Measurements from ENCODE around the gene KBTBD12.

The KBTBD12 gene

DNA sequence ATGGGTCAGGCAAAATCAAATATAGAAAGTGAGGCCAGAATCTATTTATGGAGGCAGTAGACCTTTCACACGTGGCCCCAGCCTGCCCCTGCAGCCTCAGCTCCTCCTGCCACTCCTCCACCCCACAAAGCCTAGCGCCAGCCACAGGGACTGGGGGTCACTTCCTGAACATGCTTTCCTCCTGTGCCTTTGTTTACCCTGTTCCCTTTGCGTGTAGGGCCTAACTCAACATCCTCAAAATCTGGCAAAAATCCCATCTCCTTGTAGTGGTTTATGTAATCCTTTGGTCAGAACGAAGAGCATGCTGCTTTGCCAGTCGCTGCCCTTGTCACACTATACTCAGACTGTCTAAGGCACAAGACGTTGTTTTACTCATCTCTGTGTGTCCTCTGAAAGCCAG lies 39.6 kb downstream of the KBTBD12 start:
- DNase-seq = no peak

DNA sequence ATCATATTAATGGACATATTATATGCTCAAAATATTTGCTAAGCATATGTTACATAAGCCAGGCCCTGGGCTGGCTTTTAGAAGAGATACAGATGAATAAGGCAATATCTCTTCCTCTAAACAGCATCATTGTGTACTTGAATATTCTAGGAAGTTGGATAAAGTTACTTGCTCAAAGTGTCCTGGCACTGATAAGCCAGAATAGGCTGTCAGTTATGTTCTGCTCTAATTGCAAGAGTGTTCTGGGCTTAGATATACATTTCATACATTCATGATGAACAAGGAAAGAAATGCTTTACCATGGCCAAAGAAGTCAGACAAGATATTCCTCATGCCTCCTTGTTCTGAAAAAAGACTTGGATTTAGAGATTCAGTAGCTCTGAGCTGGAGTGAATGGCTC lies 40.7 kb downstream of the KBTBD12 start:
- no peak for DNase-seq

DNA sequence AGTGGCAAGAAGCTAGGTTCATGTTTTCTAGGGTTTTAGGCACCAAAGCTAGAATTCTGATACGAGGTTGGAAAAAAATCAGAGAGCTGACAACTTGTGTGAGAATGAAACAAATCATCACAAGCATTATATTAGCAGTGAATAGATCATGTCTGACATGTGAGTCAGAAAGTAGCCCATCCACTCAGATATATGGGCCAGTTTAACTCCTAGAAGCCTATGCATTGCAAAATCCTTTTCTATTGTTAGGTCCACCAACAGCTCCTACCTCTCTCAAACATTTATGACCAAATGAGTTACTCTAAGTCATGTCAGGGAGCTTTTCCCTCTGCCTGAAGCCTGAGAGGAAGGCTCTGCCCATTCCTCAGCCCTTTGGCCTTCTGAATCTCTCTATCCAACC lies 44.0 kb downstream of the KBTBD12 start:
- no peak for DNase-seq

DNA sequence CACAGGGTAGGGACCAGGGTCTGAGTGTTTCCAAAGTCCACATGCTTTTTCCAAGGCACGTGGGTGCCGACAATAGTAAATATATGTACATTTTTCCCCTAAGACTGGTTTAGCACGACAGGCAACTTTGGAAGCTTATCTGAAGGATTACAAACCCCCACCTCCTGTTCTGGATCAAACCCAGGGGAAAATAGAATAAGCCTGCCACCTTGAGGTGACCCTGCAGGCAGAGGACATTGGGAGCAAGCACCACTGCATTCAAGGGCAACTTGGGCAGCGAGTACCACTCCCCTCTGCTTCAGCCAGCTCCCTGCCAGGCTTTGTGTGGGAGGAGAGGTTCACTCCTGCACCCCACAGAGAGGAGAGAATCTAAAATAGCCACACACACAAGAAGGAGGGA lies 44.8 kb downstream of the KBTBD12 start:
- DNase-seq = no peak

DNA sequence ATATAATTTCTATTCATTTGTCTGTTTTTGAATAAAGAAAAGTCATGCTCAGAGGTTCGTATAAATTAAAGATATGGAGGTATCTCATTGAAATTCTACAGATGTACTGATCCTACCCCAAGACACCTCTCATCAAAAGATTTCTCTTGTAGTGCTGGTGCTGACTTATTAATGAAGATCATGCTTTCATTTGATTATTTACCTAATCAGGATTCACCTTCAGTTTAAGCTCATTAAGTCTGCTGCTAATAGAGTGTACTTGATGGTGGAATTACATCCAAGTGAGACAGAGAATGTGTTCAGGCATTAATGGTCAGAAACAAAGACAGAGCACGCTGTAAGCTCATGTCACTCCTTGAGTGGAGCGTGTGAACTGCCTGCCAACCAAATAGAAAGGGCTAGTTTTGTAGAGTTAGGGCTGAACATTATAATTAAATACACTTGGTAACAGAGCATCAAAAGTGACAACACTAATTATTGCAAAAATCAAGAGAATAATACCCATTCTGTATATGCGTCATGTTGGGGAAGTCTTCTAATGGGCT lies 45.5 kb downstream of the KBTBD12 start:
- DNase-seq = no peak

DNA sequence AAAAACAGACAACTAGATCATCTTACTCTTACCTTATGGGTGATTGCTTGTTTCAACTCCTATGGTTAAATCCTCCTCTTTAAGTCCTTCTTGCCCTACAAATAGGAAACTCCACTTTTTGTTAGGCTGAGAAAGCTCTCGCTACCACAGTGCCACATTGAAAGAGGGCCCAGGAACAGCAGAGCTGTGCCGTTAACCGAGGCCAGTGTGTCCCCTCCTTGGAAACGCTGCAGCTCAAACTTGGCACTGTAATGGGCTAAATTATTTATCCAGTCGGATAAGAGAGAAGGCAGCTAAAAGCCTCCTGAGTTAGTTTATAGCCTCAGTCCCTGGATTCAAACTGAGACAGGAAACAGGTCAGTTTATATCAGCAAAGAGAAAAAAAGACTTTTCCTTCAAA lies 46.1 kb downstream of the KBTBD12 start:
- DNase-seq = no peak

DNA sequence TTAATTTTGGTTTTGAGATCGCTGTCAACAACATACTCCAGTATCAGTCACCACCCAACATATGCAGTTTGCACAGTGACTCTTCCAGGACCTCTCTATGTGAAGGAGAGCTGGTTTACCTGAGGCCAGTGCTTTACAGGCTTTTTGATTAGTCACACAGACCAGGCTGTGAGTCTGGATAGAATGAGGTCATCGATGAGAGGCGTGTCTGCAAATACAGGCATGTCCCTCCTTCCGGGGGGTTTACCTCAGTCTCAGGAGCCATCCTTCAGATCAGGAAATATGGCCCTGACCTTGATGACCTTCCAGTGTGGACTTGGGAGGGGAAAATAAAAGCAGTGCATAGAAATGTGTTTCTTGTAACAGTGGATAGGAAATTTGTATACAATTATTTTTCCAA lies 46.9 kb downstream of the KBTBD12 start:
- DNase-seq = no peak

DNA sequence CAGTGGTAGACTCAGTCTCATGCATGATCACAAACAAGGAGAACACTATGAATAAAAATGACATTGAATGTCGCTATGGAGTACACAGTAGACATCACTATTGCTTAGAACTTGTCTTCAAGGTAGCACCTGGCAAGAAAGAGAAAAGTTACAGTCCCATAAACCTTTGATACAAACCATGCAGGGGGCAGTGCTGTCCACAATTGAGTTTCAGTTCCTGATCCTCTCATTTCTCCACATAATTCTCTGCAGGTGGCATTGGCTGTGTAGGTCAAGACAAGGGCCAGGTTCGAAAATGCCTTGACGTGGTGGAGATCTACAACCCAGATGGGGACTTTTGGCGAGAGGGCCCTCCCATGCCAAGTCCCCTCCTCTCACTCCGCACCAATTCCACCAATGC lies 47.9 kb downstream of the KBTBD12 start:
- no peak for DNase-seq

DNA sequence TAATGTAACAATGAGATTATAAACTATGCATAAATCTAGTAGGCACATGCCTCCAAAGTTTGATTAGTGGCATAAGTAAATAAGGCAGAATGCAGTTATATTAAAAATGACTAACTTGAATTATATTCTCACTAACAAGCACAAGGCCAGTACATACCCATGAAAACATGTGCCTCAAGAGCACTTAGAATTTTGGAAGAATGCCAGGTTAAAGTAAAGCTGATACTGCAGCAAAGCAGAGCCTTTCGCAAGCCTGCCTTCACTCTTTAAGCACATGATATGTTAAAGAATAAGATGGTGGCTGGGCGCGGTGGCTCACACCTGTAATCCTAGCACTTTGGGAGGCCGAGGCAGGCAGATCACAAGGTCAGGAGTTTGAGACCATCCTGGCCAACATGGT lies 49.0 kb downstream of the KBTBD12 start:
- no peak for DNase-seq

DNA sequence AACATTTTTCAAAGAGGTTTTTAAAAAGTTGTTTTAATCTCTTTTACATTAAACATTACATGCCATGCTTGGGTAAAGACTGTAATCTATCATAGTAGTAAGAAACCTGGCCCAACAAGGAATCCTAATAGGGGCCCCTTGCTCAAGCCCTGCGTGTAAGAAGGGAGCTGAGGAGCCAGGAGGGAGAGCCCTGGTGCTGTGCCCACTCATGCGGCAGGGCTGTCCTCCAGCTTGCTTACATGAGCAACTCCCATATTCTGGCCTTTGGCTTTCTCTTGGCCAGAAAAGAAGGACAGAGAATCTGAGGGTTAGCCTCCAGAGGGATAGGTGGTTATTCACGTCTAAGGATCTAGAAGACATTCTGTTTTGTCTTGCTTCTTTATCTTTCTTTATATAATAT lies 49.8 kb downstream of the KBTBD12 start:
- DNase-seq = no peak

DNA sequence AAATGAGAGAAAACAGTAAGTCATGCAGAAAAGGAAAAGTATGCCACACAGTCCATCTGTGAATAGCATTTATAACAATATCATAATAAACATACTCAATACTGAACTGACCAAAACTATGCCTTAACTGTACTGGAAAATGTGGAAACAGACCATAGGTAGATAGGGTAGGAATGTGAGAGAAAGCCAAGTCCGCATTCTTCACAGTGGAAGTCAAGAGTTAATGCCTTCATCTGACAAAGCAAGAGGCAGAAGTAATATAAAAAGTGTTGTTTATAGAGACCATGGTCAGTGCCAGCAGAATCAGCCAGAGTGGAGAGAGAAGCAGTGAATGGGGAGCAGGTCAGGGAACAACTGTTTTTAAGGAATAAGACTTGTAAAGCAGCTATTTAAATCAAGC lies 52.3 kb downstream of the KBTBD12 start:
- no peak for DNase-seq

DNA sequence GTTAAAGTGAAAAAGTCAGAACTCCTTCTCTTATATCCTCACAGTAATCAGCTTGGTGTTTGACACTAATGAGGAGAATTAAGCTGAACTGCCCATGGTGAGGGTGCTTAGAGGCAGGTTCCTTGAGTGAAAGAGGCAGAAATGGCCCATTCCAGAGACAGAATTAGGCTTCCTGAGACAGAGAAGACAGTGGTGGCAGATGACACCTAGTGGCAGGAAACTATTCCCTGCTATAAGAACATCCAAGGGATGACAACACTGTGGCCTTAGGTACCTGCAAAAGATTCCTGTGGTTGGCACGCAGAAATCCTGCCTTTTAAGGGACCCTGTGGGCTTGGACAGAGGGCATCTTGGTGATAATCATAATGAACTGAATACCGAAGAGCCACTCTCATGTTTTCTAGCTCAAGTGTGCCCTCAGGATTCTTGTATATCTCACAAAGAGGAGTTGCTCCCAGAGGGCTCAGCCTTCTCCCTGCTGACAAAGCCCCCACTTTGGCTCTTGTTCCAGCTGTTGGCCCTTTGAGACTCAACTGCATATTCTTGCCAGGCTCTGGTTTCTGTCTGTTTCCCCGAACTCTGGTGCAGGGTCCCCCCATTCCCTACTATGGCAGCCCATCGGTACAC lies 56.0 kb downstream of the KBTBD12 start:
- no peak for DNase-seq

DNA sequence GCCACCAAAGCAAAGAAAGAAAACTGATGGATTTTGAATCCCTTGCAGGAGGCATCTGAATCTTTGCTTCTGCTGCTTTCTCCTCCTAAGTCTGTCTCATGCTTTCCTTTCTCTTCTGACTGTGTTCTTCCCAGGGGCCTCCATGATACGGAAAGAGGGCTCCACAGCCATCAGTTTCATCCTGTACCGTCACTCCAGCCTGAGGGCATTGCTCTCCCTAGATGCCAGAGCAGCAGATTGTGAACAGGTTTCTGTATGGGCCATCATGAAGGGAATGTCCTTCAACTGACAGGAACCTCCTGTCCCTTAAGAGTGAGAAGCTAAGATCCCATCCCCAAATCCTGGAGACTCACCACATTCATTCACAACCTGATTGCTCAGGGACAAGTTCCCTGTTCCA lies 59.2 kb downstream of the KBTBD12 start:
- no peak for DNase-seq

DNA sequence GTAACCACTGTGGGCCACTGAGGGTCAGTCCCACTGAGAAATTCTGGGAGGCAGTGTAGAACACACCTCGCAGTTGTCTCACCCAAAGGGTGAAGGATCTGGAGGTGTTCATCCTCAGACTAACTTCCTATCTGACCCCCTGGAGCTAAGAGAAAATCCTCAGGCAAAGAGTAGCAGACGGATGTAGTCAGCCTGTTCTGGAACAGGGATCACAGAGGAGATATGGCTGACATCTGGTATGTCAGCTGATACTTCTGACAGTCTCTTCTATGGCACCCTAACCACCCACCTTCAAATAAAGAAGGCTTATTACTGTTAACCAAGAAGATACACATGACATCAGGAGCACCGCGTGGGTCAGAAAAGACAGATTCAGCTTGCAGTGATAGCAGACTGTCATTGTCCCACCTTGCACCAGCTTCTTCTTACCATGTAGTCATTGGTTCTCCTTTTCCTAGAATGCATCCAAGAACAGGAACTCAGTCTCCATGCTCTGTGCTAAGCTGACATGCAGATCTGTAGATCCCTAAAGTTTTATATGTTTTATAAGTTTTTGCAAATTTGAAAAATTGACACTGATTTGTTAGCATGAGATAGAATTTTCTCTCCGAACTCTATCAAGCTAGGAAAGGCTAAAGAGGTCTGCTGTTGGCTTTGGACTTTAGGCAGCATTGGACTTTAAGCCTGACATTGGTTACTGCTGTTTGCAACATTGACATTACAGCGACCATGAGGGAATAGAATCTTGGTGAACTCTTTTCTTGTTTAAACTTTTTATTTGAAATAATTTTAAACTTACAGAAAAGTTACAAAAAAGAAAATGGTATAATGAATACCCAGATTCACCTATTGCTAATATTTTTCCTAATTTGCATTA lies 60.4 kb downstream of the KBTBD12 start:
- DNase-seq = no peak

DNA sequence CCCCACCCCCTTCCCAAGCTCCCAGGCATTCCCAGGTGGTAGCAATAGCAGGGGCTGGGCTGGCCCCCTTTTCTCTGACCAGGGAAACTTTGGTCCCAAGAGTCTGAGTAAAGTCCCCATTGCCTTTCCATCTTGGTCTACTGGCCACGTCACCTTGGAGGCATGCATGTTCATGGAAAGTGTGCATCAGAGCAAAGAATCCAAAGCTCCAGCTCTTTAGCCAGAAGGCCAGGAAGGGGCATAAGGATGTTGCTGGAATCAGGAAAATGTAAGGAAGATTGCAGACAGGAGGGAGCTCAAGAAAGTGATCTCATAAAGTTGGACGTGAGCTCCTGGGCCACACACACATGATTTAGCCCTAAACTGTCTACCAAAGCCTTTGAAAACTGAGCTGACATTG lies 63.6 kb downstream of the KBTBD12 start:
- no peak for DNase-seq

DNA sequence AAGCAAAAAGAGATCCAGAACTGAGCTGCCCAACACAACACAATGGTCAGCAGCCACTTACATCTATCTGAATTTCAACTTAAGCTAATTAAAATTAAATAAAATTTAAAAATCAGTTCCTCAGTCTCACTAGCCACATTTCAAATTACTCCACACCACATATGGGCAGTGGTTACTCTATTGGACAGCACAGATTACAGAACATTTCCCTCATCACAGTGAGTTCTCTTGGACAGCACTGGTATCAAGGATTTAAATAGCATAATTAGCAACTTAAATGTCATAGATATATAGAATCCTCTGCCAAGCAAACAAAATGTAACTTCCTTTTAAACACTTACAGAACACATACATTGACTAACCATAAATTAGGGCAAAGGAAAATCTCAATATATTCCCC lies 64.4 kb downstream of the KBTBD12 start:
- no peak for DNase-seq

DNA sequence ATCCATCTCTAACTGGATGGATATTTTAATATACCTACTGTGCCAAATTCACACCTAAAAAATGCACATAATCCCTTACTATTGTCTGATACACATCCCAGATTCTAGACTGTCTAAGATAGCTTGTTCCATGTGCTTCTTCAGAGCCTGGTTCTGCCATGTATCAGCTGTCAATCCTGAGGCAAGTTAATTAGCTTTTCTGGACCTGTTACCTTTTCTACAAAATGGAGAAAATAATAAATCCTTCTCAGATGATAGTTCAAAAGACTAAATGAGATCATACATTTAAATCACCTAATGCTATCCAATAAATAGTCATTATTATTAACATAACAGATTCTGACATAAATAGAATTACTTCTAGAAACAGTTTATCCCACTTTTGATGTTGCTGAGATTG lies 66.1 kb downstream of the KBTBD12 start:
- no peak for DNase-seq

DNA sequence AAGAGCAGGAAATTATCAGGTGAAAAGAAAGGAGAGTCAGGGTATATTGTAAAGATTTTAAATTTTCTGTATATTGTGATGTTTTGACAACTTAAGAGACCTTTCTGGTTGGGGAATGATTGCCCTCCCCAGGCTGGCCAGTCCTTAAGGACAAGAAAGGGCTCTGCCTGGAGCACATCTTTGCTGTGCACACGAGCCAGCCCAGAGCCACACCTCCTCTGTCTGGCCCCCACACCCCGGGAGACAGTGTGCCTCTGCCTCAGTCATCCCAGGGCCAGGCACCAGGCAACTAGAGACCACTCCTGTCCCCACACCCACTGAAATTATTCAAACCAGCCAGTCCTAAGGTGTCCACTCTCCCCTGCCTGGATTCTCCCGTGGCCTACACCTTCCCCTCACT lies 67.1 kb downstream of the KBTBD12 start:
- no peak for DNase-seq

DNA sequence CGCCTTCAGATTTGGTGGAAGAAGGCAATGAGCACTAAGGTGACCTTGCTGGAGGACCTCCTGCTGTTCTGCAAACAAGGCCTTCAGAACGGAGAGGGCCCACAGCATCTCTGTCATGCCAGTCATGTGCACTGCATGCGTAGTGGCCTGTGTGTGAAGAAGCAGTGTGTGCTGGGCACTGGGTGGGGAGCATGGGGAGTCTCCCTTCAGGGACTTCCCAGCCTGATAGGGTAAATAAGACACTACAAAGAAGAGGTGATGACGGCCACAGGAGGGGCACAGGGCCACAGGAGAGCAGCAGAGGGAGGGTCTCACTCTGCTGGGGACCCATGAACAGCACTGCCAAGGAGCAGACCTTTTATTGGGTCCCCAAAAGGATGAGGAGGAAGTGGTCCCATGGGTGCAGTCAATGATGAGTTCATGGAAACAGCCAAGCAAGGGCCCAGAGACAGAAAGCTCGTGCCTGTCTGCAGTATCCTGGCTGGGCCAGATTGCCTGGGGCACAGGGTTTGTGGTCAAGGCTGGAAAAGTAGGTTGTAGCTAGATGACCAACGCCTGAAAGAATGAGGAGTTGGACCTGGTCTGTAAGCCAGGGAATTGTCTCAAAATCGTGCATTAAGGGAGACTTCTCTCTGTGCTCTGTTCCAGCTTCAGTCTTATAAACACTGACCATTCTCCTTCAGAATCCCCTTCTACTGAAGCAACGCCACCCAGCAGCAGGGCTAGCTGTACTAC lies 69.4 kb downstream of the KBTBD12 start:
- no peak for DNase-seq

DNA sequence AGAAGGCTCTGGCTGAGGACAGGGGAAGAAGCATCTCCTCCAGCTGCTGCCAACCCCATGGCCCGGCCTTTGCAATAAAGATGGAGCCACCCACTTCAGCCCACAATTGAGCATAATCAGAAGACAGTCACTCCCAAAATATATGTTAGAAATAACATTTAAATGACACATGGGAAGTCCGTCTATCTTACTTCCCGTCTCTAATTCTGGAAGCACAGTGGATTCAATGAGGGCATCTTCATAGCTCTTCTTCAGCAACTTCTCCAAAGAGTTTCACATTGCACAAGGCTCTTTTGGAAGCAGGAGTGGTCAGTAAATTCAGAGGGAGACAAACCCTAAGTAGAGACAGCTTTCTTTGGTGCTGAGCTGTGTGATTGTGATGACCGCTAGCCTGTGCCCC lies 70.2 kb downstream of the KBTBD12 start:
- DNase-seq = no peak

DNA sequence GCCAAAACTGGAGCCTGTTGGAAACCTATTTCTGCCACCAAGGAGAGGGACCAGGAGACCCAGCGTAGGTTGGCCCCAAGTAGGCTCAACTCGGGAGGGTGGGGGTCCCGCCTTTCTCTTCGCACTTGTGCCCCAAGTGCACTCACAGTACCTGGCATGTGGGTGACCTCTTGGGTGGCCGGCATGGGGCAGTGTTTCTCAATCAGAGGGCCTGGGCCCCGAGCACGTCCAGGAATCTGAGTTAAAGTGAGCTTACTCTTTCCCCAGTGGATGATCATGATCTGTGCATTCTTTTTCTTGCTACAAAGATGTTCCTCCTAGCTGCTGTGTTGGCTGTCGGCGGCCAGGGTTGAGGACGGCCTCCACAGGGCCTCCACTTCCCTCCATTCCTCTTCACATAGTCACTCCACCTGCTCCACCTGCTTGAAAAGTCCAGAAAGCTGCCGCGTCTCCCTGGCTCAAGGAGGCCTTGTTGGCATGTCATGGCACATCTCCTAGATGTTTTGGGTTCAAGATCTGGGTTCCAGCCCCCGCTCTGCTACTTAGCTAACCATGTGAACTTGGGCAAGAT lies 70.7 kb downstream of the KBTBD12 start:
- DNase-seq = no peak

DNA sequence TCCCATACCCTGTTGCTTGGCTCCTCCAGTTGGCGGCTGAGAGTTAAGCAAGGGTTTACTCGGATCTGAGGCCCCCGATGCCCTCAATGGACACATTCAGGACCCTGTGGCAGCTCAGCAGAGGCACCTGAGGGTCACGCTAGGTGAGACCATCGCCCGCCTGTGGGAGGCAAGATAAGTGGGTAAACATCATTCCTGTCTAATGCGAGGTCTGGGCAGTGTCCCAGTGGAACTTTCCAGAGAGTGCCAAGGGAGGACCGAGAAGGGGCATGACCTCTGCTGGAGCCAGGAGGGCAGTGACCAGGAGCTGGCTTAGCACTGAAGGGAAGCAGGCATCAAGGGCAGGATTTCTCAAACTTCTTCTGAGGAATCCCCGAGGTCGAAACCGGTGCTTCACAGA lies 71.8 kb downstream of the KBTBD12 start:
- DNase-seq = no peak

DNA sequence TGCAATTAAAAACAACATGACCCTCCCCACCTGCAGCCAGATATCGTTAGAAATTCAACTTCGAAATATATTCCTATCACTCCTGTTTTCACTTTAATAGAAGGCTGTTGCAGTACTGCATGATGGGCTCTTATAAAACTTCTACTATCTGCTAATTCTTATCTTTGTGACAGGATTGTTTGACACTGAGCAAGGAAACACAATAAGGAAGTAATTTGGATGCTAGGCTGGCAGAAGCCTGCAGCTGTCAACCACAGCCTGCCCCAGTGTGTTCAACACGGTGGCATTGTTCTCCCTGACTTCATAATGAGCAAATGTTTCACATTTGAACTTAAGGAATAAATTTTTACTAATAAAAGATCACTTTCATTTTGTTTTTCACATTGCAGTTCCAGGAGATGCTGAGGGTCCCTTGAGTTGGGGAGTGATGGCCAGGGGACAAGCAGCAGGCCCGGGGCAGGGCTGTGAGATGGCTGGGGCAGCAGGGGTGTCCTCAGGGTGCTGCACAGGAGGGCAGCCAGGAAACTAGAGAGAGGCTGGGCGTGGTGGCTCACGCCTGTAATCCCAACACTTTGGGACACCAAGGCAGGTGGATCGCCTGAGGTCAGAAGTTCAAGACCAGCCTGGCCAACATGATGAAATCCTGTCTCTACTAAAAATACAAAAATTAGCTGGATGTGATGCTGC lies 72.4 kb downstream of the KBTBD12 start:
- DNase-seq = no peak

Measured in activated CD8-positive, alpha-beta memory T cell treated with anti-CD3 and anti-CD28 coated beads, Interleukin-2, amount 50 U/mL, for 48 hours (primary cell).